CD4-positive, alpha-beta T cell treated with Interleukin-17A for 4 hours (primary cell): Measurements from ENCODE around the gene NRAP.

Experiments used
- DNase-seq: peaks from one replicate; pipeline ENCODE4 v3.0.0-alpha.2; 2020; ENCODE audit warnings: mixed read lengths

The NRAP gene

GRCh38 chr10:113557424-113557862 lies 106.4 kb downstream of the NRAP start:
- DNase-seq, result no peak

- no peak for DNase-seq
Measured at GRCh38 chr10:113555751-113556150, 108.1 kb downstream of the NRAP start.

- no peak for DNase-seq
Measured at GRCh38 chr10:113555245-113555644, 108.6 kb downstream of the NRAP start.

- DNase-seq, result no peak
Measured at GRCh38 chr10:113554214-113554613, 109.6 kb downstream of the NRAP start.

- no peak for DNase-seq
Measured at GRCh38 chr10:113553149-113553548, 110.7 kb downstream of the NRAP start.

GRCh38 chr10:113552701-113553100 lies 111.1 kb downstream of the NRAP start, which contains the start of gene HABP2:
TSS of gene HABP2 (plus strand) at chr10:113553053. CDS start at chr10:113553122, 69 bp downstream.
- no peak for DNase-seq

GRCh38 chr10:113552014-113552413 lies 111.8 kb downstream of the NRAP start:
- no peak for DNase-seq

GRCh38 chr10:113550365-113550764 lies 113.5 kb downstream of the NRAP start:
- DNase-seq, result no peak

- no peak for DNase-seq
Measured at GRCh38 chr10:113549856-113550255, 114.0 kb downstream of the NRAP start.

GRCh38 chr10:113547426-113547825 lies 116.4 kb downstream of the NRAP start:
- no peak for DNase-seq

- DNase-seq, result no peak
Measured at GRCh38 chr10:113544392-113544791, 119.4 kb downstream of the NRAP start.

- no peak for DNase-seq
Measured at GRCh38 chr10:113543107-113543955, 120.5 kb downstream of the NRAP start.

- DNase-seq, result no peak
Measured at GRCh38 chr10:113541549-113541927, 122.3 kb downstream of the NRAP start.

- DNase-seq, result no peak
Measured at GRCh38 chr10:113540845-113541548, 122.8 kb downstream of the NRAP start.

- DNase-seq, result no peak
Measured at GRCh38 chr10:113539789-113540188, 124.1 kb downstream of the NRAP start.
